ENCODE results near the gene MRC2.

MRC2 gene

GRCh38 chr17:62722625-62723024, 95.2 kb downstream of the MRC2 start:
- in situ Hi-C loops (cut with MboI; ENCODE audit: low pct_unique_long_range_greater_than_20kb, low sequenced_read_pairs): loop anchor here (25.0 kb wide), 1 partner anchor 240 kb away; the partner anchor contains the start of gene TANC2
- DNase-seq: no peak

- in situ Hi-C loops (cut with MboI; ENCODE audit: low pct_unique_long_range_greater_than_20kb, low sequenced_read_pairs): loop anchor here (25.0 kb wide), 1 partner anchor 238 kb away; the partner anchor contains the start of gene TANC2
- DNase-seq: no peak
These were observed 96.4 kb downstream of the MRC2 start for GRCh38 chr17:62723842-62724241.

GRCh38 chr17:62724398-62725146, 97.1 kb downstream of the MRC2 start:
- DNase-seq: peak; percentile 63
- in situ Hi-C loops (cut with MboI; ENCODE audit: low pct_unique_long_range_greater_than_20kb, low sequenced_read_pairs): loop anchor here (25.0 kb wide), 1 partner anchor 238 kb away; the partner anchor contains the start of gene TANC2

- peak; percentile 63 for DNase-seq
- in situ Hi-C loops (cut with MboI; ENCODE audit: low pct_unique_long_range_greater_than_20kb, low sequenced_read_pairs): no loop called here
These were observed 98.3 kb downstream of the MRC2 start for GRCh38 chr17:62725791-62726249.

- in situ Hi-C loops (cut with MboI; ENCODE audit: low pct_unique_long_range_greater_than_20kb, low sequenced_read_pairs): no loop called here
- no peak for DNase-seq
These were observed 100.6 kb downstream of the MRC2 start for GRCh38 chr17:62727916-62728672.

GRCh38 chr17:62732125-62732524, 104.7 kb downstream of the MRC2 start:
- in situ Hi-C loops (cut with MboI; ENCODE audit: low pct_unique_long_range_greater_than_20kb, low sequenced_read_pairs): no loop called here
- no peak for DNase-seq

GRCh38 chr17:62735044-62735651, 107.7 kb downstream of the MRC2 start:
- no peak for DNase-seq
- in situ Hi-C loops (cut with MboI; ENCODE audit: low pct_unique_long_range_greater_than_20kb, low sequenced_read_pairs): no loop called here

GRCh38 chr17:62737513-62737912, 110.0 kb downstream of the MRC2 start:
- in situ Hi-C loops (cut with MboI; ENCODE audit: low pct_unique_long_range_greater_than_20kb, low sequenced_read_pairs): no loop called here
- DNase-seq: no peak

- in situ Hi-C loops (cut with MboI; ENCODE audit: low pct_unique_long_range_greater_than_20kb, low sequenced_read_pairs): no loop called here
- DNase-seq: no peak
These were observed 110.8 kb downstream of the MRC2 start for GRCh38 chr17:62738281-62738680.

GRCh38 chr17:62739645-62740388, 112.3 kb downstream of the MRC2 start:
- in situ Hi-C loops (cut with MboI; ENCODE audit: low pct_unique_long_range_greater_than_20kb, low sequenced_read_pairs): no loop called here
- DNase-seq: no peak

GRCh38 chr17:62741290-62741689, 113.8 kb downstream of the MRC2 start:
- DNase-seq: no peak
- in situ Hi-C loops (cut with MboI; ENCODE audit: low pct_unique_long_range_greater_than_20kb, low sequenced_read_pairs): no loop called here

Measured in KBM-7 (cell line).